ENCODE data around the gene CHRNA4.
"Not testable (repeated sequence)": the region's sequence is repeated elsewhere in the genome, so short reads cannot be mapped to it uniquely, and the experiment has no call there.

DNA sequence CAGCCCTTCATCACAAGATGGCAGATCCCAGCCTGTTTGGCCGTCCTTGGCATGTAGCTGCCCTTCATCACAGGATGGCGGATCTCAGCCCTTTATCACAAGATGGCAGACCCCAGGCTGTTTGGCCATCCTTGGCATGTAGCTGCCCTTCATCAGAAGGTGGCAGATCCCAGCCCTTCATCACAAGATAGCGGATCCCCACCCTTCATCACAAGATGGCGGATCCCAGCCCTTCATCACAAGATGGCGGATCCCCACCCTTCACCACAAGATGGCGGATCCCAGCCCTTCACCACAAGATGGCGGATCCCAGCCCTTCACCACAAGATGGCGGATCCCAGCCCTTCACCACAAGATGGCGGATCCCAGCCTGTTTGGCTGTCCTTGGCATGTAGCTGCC lies 26.1 kb downstream of the CHRNA4 start:
- TF ChIP-seq, protein P1, sequence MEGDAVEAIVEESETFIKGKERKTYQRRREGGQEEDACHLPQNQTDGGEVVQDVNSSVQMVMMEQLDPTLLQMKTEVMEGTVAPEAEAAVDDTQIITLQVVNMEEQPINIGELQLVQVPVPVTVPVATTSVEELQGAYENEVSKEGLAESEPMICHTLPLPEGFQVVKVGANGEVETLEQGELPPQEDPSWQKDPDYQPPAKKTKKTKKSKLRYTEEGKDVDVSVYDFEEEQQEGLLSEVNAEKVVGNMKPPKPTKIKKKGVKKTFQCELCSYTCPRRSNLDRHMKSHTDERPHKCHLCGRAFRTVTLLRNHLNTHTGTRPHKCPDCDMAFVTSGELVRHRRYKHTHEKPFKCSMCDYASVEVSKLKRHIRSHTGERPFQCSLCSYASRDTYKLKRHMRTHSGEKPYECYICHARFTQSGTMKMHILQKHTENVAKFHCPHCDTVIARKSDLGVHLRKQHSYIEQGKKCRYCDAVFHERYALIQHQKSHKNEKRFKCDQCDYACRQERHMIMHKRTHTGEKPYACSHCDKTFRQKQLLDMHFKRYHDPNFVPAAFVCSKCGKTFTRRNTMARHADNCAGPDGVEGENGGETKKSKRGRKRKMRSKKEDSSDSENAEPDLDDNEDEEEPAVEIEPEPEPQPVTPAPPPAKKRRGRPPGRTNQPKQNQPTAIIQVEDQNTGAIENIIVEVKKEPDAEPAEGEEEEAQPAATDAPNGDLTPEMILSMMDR (IDR thresholded peaks at IDR 0.05): not testable (repeated sequence)
- not testable (repeated sequence) for TF ChIP-seq POLR2A (IDR thresholded peaks at IDR 0.05)
